ENCODE measurements around the gene CNTNAP2. TPM values are rescaled to one million over a fixed set of nuclear protein-coding genes. Genes with fewer than 3 reads are reported as not detected.

Gene CNTNAP2
- polyA plus RNA-seq, 1 experiment, result not detected

DNA sequence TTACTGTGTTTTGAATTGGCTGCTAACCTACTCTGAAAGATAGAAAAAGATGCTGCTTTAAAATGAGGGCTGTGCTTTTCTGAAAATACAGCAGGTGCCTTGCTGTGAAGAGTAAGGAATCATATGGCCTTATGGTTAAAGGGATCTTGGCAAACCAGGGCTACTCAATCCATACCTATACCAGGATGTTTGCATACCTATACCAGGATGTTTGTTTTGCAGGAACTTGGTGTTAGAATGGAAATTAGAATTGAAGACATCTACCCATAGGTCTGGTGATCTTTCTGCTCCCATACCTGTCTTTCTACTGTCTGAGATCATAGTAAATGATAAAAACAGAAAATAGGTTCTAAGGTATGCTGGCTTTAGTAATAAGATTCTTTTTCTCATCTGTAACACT, 2273.8 kb downstream of the CNTNAP2 start:
- Histone ChIP-seq H3K4me3 (ENCODE audit: low read depth, low read length) (no peak overlapping the region), H3K27me3 (ENCODE audit: control insufficient read depth, insufficient read depth, low read length) (no peaks in the 10 kb centered on the region), H3K36me3 (ENCODE audit: control insufficient read depth, insufficient read depth, low read length) (no peaks in the 10 kb centered on the region)
- DNase-seq (ENCODE audit: low read depth), result no peak
- CTCF ChIA-PET, result no interaction called here
- TF ChIP-seq CTCF (IDR thresholded peaks at IDR 0.05; ENCODE audit: insufficient read depth, low read depth, low read length), result no peak
- POLR2A ChIA-PET, result no interaction called here

- Histone ChIP-seq H3K27me3 (ENCODE audit: control insufficient read depth, insufficient read depth, low read length) (no peaks in the 10 kb centered on the region), H3K4me3 (ENCODE audit: low read depth, low read length) (no peak overlapping the region), H3K36me3 (ENCODE audit: control insufficient read depth, insufficient read depth, low read length) (no peaks in the 10 kb centered on the region)
- no peak for DNase-seq (ENCODE audit: low read depth)
- ChIA-PET CTCF (no interaction called here), POLR2A (no interaction called here)
- TF ChIP-seq CTCF (IDR thresholded peaks at IDR 0.05; ENCODE audit: insufficient read depth, low read depth, low read length), result no peak
Observed at GRCh38 chr7:148391591-148391990, 2275.0 kb downstream of the CNTNAP2 start.

DNA sequence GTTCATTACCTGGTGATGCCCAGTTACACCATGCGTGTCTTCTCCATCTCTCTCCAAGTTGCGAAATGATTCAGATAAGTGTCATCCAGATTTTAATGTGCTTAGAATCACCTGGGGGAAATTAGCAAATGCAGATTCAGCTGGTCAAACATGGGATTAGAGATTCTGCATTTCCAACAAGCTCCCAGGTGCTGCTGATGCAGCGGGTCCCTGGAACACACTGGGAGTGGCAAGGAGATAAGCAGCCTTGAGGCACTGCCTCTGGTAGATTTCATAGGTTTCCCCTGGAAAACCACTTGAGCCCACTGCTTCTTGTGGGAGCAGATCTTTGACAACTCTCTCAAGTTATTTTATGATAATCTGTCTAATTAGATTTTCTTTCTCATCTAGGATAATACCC, 2278.0 kb downstream of the CNTNAP2 start:
- H3K36me3 ChIP-seq (ENCODE audit: control insufficient read depth, insufficient read depth, low read length), result no peaks in the 10 kb centered on the region
- ChIA-PET POLR2A (no interaction called here), CTCF (no interaction called here)
- TF ChIP-seq CTCF (IDR thresholded peaks at IDR 0.05; ENCODE audit: insufficient read depth, low read depth, low read length), result no peak
- no peaks in the 10 kb centered on the region for H3K27me3 ChIP-seq (ENCODE audit: control insufficient read depth, insufficient read depth, low read length)
- DNase-seq (ENCODE audit: low read depth), result no peak
- H3K4me3 ChIP-seq (ENCODE audit: low read depth, low read length), result no peak overlapping the region

DNA sequence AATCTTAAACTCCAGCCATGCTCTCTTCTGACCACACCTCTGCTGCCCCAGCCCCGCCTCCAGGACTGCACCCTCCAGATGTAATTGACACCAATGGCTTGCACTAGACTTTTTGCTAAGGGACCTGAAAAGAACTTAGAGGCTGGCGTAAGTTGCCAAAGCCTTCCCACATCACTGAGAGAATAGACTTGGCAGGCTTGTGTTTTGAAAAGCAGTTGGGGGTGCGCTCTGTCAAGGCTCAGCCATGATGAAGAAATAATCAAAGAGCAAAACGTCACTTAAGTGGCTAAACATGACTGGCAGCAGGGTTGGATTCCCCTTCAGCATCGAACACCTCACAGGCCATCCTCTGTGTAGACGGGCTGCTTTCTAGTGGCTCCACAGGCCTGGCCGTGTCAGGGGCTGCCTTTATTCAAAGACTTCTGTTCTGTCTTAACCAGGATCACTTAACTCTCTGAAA, 2278.8 kb downstream of the CNTNAP2 start:
- ChIA-PET POLR2A (interaction anchor here (0.6 kb wide), 1 partner anchor 368 kb away, joined by 3 read pairs; no protein-coding TSS in a partner anchor), CTCF (no interaction called here)
- no peak for TF ChIP-seq CTCF (IDR thresholded peaks at IDR 0.05; ENCODE audit: insufficient read depth, low read depth, low read length)
- H3K36me3 ChIP-seq (ENCODE audit: control insufficient read depth, insufficient read depth, low read length), result no peaks in the 10 kb centered on the region
- H3K4me3 ChIP-seq (ENCODE audit: low read depth, low read length), result no peak overlapping the region
- H3K27me3 ChIP-seq (ENCODE audit: control insufficient read depth, insufficient read depth, low read length), result no peaks in the 10 kb centered on the region
- DNase-seq (ENCODE audit: low read depth), result no peak

- no peak for TF ChIP-seq CTCF (IDR thresholded peaks at IDR 0.05; ENCODE audit: insufficient read depth, low read depth, low read length)
- H3K27me3 ChIP-seq (ENCODE audit: control insufficient read depth, insufficient read depth, low read length), result no peaks in the 10 kb centered on the region
- DNase-seq (ENCODE audit: low read depth), result no peak
- ChIA-PET CTCF (no interaction called here), POLR2A (no interaction called here)
- no peak overlapping the region for H3K4me3 ChIP-seq (ENCODE audit: low read depth, low read length)
- no peaks in the 10 kb centered on the region for H3K36me3 ChIP-seq (ENCODE audit: control insufficient read depth, insufficient read depth, low read length)
Observed at GRCh38 chr7:148395990-148396716, 2279.6 kb downstream of the CNTNAP2 start.

All from BJ (cell line).